Fibroblast of villous mesenchyme (primary cell): ENCODE measurements around the gene CCNI2. TPM values are rescaled to one million over a fixed set of nuclear protein-coding genes. Genes with fewer than 3 reads are reported as not detected.

Experiments used
- DNase-seq: peaks from one replicate; pipeline ENCODE4 v3.0.0-alpha.2; 2010; ENCODE audit warnings: low read depth
- H3K4me3 ChIP-seq: 2 replicates; pipeline ENCODE4 v1.5.1; 2011; ENCODE audit warnings: low read depth, mild to moderate bottlenecking, low read length
- CTCF ChIP-seq: IDR thresholded peaks from 2 replicates; pipeline ENCODE4 v1.5.1; 2012; ENCODE audit warnings: low read depth, mild to moderate bottlenecking, low read length; ENCODE audit not compliant: insufficient read depth
- total RNA-seq: library from RNA; depleted of rRNA; stranded (reverse); fragments of >200 nt; gene quantifications from 2 replicates; pipeline ENCODE4 v1.2.3, GENCODE V29; 2012

Gene CCNI2
- total RNA-seq, 1 donor, result not detected

GRCh38 chr5:132754947-132755346, 7.7 kb downstream of the CCNI2 start:
- peak; percentile 52 for DNase-seq
- peak; percentile 48 for TF ChIP-seq CTCF
- H3K4me3 ChIP-seq, result no peak overlapping the region

- H3K4me3 ChIP-seq, result no peak overlapping the region
- no peak for TF ChIP-seq CTCF
- DNase-seq, result no peak
Measured at GRCh38 chr5:132756542-132756941, 9.3 kb downstream of the CCNI2 start.

GRCh38 chr5:132758451-132758850, 11.2 kb downstream of the CCNI2 start:
- TF ChIP-seq CTCF, result no peak
- H3K4me3 ChIP-seq, result no peak overlapping the region
- DNase-seq, result no peak

GRCh38 chr5:132759114-132760048, 12.2 kb downstream of the CCNI2 start:
- H3K4me3 ChIP-seq, result no peak overlapping the region
- no peak for TF ChIP-seq CTCF

GRCh38 chr5:132760049-132760420, 12.8 kb downstream of the CCNI2 start:
- H3K4me3 ChIP-seq, result no peak overlapping the region
- no peak for TF ChIP-seq CTCF
- DNase-seq, result no peak

More at GRCh38 chr5:132759114-132760048, 12.2 kb downstream of the CCNI2 start:
- no peak for DNase-seq

- no peak overlapping the region for H3K4me3 ChIP-seq
- no peak for TF ChIP-seq CTCF
- DNase-seq, result no peak
Measured at GRCh38 chr5:132760601-132761317, 13.5 kb downstream of the CCNI2 start.
